Lung (tissue), 12 donors: ENCODE results near the gene SOX11. TPM values are rescaled to one million over a fixed set of nuclear protein-coding genes. Genes with fewer than 3 reads are reported as not detected.

Experiments
- ATAC-seq: fragments of 200-7000 bp; cut with Tn5 transposase; one replicate; pipeline ENCODE4 v1.9.1; 2020; ENCODE audit warnings: moderate number of reproducible peaks; ENCODE audit not compliant: insufficient read depth, low FRiP score
- DNase-seq, 3 donors: peaks; one replicate each; pipeline ENCODE4 v3.0.0-alpha.2; 2013 to 2017
- H3K27ac ChIP-seq, 2 donors: one replicate each; pipeline ENCODE4 v1.5.1; 2013; ENCODE audit warnings: mild to moderate bottlenecking in 2 of 2, moderate library complexity in 2 of 2, control low read depth in 1 of 2, inconsistent platforms in 1 of 2, low read depth in 1 of 2, low read length in 1 of 2
- H3K27me3 ChIP-seq, 3 donors: one replicate each; pipeline ENCODE4 v1.5.1; 2013; ENCODE audit warnings: low read length in 2 of 3; ENCODE audit not compliant: control insufficient read depth in 3 of 3, insufficient read depth in 3 of 3
- H3K36me3 ChIP-seq, 4 donors: one replicate each; pipeline ENCODE4 v1.5.1; 2013; ENCODE audit warnings: low read length in 4 of 4, mild to moderate bottlenecking in 1 of 4, moderate library complexity in 1 of 4; ENCODE audit not compliant: control insufficient read depth in 4 of 4, insufficient read depth in 4 of 4
- H3K4me1 ChIP-seq, 5 donors: one replicate each; pipeline ENCODE4 v1.5.1; 2013; ENCODE audit warnings: low read length in 5 of 5, mild to moderate bottlenecking in 2 of 5, moderate library complexity in 1 of 5; ENCODE audit not compliant: control insufficient read depth in 5 of 5, insufficient read depth in 5 of 5
- H3K4me3 ChIP-seq: one replicate; pipeline ENCODE4 v1.5.1; 2013; ENCODE audit warnings: mild to moderate bottlenecking, control low read depth, moderate library complexity
- H3K9ac ChIP-seq, 2 donors: one replicate each; pipeline ENCODE4 v1.5.1; 2013; ENCODE audit warnings: low read length in 2 of 2, control low read depth in 1 of 2; ENCODE audit not compliant: insufficient read depth in 1 of 2
- H3K9me3 ChIP-seq, 4 donors: one replicate each; pipeline ENCODE4 v1.5.1; 2013; ENCODE audit warnings: low read length in 3 of 4, mild to moderate bottlenecking in 1 of 4, moderate library complexity in 1 of 4; ENCODE audit not compliant: control insufficient read depth in 4 of 4, insufficient read depth in 3 of 4
- CTCF ChIP-seq: IDR thresholded peaks from 2 replicates; pipeline ENCODE4 v1.5.1; 2012; ENCODE audit warnings: mild to moderate bottlenecking; ENCODE audit errors: control extremely low read depth, extremely low read depth
- WGBS, 2 donors: extraction: QIAGEN DNeasy Blood & Tissue Kit; methylation state at CpG; one replicate each; pipeline ENCODE4 v1.1.7; 2013; 5-methylcytosine and 5-hydroxymethylcytosine counted together
- polyA plus RNA-seq, 2 donors: library from polyadenylated mRNA; stranded (reverse); fragments of 200-250 nt; gene quantifications; one replicate each; pipeline ENCODE4 v1.2.1, GENCODE V29; 2013
- total RNA-seq, 2 donors: library from RNA; depleted of rRNA in 1 of 2; stranded (reverse); fragments of >200 nt in 1 of 2; gene quantifications; one replicate each; pipeline ENCODE4 v1.2.1, GENCODE V29; 2014 to 2021
- donor health status: control.
- donor health status: control.
- donor health status: Bipolar disorder and iron deficiency.
- donor health status: healthy.
- donor health status: DM: yes; HTN: yes; CAD: no.

The SOX11 gene
- total and polyA plus RNA-seq, 4 donors: 0.05 to 13.3 (median 0.06) TPM; not detected in 1

DNA sequence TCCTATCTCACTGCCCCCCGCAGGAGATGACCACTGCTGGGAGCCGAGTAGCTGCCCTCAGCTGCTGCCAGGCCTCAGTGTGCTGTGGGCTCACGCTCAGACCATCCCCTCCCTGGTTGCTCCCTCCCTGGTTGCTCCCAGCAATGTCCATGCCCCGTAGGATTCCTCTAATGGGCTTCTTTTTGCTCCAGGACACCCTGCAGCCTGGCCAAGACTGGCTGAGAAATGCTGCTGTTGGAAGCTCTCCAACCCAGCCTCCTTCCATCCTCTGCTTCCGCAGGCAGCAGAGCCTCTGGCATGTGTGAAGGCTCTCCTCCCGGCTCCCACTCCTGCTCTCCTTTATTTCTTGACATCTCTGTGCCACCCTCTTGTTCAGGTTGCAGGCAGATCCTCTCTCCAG, 48.6 kb downstream of the SOX11 start:
- no peak for TF ChIP-seq CTCF
- H3K36me3 ChIP-seq: no peaks in the 10 kb centered on the region
- no peak overlapping the region for H3K9ac ChIP-seq
- H3K27me3 ChIP-seq: no peaks in the 10 kb centered on the region
- ATAC-seq: no peak
- 76 to 87% methylated on average over 5 to 6 of the region's 6 CpGs for WGBS, 2 donors
- H3K27ac ChIP-seq: no peak overlapping the region
- no peaks in the 10 kb centered on the region for H3K9me3 ChIP-seq
- H3K4me1 ChIP-seq: peaks cover 0 to 42% (median 26%) of the 10 kb centered on the region in 5 donors
- DNase-seq: peak; percentile 77 to 90 (median 80)
- H3K4me3 ChIP-seq: no peak overlapping the region

DNA sequence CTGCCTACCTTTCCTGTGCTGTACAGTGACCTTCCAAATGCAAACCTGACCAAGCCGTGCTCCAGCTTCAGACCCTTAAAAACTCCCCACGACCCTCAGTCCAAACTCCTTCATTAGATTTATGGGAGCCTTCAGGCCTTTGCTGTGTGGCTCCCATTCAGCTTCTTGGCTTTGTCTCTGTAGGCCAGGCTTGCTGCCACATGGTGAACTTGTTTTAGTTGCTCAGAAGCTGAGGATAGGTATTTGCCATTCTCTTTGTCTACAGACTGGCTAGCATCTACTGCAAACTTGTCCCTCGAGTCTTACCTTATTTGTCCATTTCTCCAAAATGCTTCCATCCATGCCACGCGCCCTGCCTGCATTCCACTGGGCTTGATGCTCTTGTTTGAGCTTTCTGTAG, 49.1 kb downstream of the SOX11 start:
- Histone ChIP-seq H3K4me1 (peaks cover 0 to 42% (median 24%) of the 10 kb centered on the region in 5 donors), H3K27ac (no peak overlapping the region), H3K27me3 (no peaks in the 10 kb centered on the region), H3K4me3 (no peak overlapping the region), H3K9ac (no peak overlapping the region), H3K9me3 (no peaks in the 10 kb centered on the region), H3K36me3 (no peaks in the 10 kb centered on the region)
- TF ChIP-seq CTCF: no peak
- 84% methylated on average over 5 of the region's 5 CpGs for WGBS, 2 donors
- DNase-seq (no peak), ATAC-seq (no peak)

- Histone ChIP-seq H3K9ac (no peak overlapping the region), H3K4me1 (peaks cover 0 to 42% (median 24%) of the 10 kb centered on the region in 5 donors), H3K4me3 (no peak overlapping the region), H3K9me3 (no peaks in the 10 kb centered on the region), H3K27ac (no peak overlapping the region), H3K36me3 (no peaks in the 10 kb centered on the region), H3K27me3 (no peaks in the 10 kb centered on the region)
- DNase-seq: no peak
- TF ChIP-seq CTCF: no peak
- WGBS, 2 donors: 48 to 50% methylated on average over 6 of the region's 6 CpGs
- ATAC-seq: no peak
Measured at GRCh38 chr2:5742126-5742525, 49.9 kb downstream of the SOX11 start.

GRCh38 chr2:5748391-5748790, 56.2 kb downstream of the SOX11 start:
- Histone ChIP-seq H3K9me3 (peaks cover 0 to 4% (median 0%) of the 10 kb centered on the region in 4 donors), H3K9ac (no peak overlapping the region), H3K4me1 (peaks cover 0 to 10% (median 4%) of the 10 kb centered on the region in 5 donors), H3K4me3 (no peak overlapping the region), H3K36me3 (no peaks in the 10 kb centered on the region), H3K27ac (no peak overlapping the region), H3K27me3 (no peaks in the 10 kb centered on the region)
- ATAC-seq (no peak), DNase-seq (no peak)
- WGBS, 2 donors: 96 to 100% methylated on average over 2 of the region's 2 CpGs
- no peak for TF ChIP-seq CTCF
